Hypothalamus (tissue), 51 donors: ENCODE results near the gene SLC13A5.

ENCODE experiments used
- DNase-seq, 51 donors: peaks; one replicate each; lab custom pipeline; 2025; lab: John Stamatoyannopoulos, UW

SLC13A5 gene

GRCh38 chr17:6684881-6685767, 28.0 kb downstream of the SLC13A5 start:
- no peak for DNase-seq

- no peak for DNase-seq
These were observed 28.7 kb downstream of the SLC13A5 start for GRCh38 chr17:6684460-6684783.

- no peak for DNase-seq
These were observed 29.3 kb downstream of the SLC13A5 start for GRCh38 chr17:6683730-6684459.

GRCh38 chr17:6683081-6683684, 30.0 kb downstream of the SLC13A5 start:
- DNase-seq, result no peak

- DNase-seq, result no peak
These were observed 30.8 kb downstream of the SLC13A5 start for GRCh38 chr17:6682339-6682738.

GRCh38 chr17:6681671-6682070, 31.5 kb downstream of the SLC13A5 start:
- no peak for DNase-seq

- no peak for DNase-seq
These were observed 32.0 kb downstream of the SLC13A5 start for GRCh38 chr17:6681176-6681575.

- no peak for DNase-seq
These were observed 33.9 kb downstream of the SLC13A5 start for GRCh38 chr17:6679241-6679640.

GRCh38 chr17:6677946-6678345, 35.2 kb downstream of the SLC13A5 start:
- DNase-seq, result no peak

GRCh38 chr17:6677158-6677831, 35.9 kb downstream of the SLC13A5 start:
- DNase-seq, result no peak

GRCh38 chr17:6676802-6677157, 36.4 kb downstream of the SLC13A5 start:
- no peak for DNase-seq

- no peak for DNase-seq
These were observed 37.9 kb downstream of the SLC13A5 start for GRCh38 chr17:6675201-6675825.

GRCh38 chr17:6674586-6674985, 38.6 kb downstream of the SLC13A5 start:
- DNase-seq, result no peak

- DNase-seq, result no peak
These were observed 41.7 kb downstream of the SLC13A5 start for GRCh38 chr17:6671431-6671830.

- no peak for DNase-seq
These were observed 42.2 kb downstream of the SLC13A5 start for GRCh38 chr17:6670999-6671398.

GRCh38 chr17:6670571-6670970, 42.6 kb downstream of the SLC13A5 start:
- DNase-seq, result no peak

- no peak for DNase-seq
These were observed 43.5 kb downstream of the SLC13A5 start for GRCh38 chr17:6669479-6670212.

GRCh38 chr17:6668727-6669425, 44.3 kb downstream of the SLC13A5 start:
- DNase-seq, result no peak

- DNase-seq, result no peak
These were observed 45.0 kb downstream of the SLC13A5 start for GRCh38 chr17:6668219-6668618.
